Fibroblast of pulmonary artery (primary cell): ENCODE measurements around the gene MAP2.

Experiments used
- DNase-seq: peaks from one replicate; pipeline ENCODE4 v3.0.0-alpha.2; 2010; ENCODE audit warnings: low read depth
- H3K4me3 ChIP-seq: replicated peaks from 2 replicates; pipeline ENCODE4 v1.5.1; 2011; ENCODE audit warnings: low read depth, mild to moderate bottlenecking, control low read depth, low read length, moderate library complexity
- CTCF ChIP-seq: IDR thresholded peaks from 2 replicates; pipeline ENCODE4 v1.5.1; 2011; ENCODE audit warnings: mild to moderate bottlenecking, control low read depth, low read length, inconsistent platforms; ENCODE audit errors: missing control alignments

The MAP2 gene

DNA sequence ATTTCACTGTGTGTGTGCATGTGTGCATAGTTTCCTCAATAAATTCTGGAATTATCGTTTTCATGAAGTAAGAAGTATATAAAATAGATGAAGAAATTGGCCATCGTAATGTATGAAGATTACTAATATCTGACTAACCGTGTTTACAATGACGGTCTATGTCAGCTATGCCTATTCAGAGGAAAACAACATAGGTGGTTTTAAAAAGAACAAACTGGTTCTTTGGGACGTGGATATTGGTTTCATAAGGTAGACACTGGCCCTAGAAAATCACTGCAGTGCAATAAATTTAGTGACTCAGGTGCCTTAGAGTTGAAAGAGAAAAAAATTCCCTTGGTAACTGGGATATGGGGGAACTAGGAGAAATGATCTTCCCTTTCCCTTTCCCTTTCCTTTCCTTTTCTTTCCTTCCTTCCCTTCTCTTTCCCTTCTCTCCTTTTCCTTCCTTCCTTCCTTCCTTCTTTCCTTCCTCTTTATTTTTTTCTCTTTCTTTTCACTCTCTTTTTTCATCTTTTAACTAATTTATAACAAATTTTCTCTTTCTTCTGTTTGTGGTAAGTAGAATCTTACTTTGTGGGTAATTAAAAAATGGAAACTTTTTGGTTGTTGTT is 36.4 kb downstream of the MAP2 start:
- H3K4me3 ChIP-seq, result no peak overlapping the region
- no peak for DNase-seq
- TF ChIP-seq CTCF, result no peak

GRCh38 chr2:209463226-209463625 is 39.4 kb downstream of the MAP2 start:
- no peak for DNase-seq
- no peak overlapping the region for H3K4me3 ChIP-seq
- TF ChIP-seq CTCF, result peak; percentile 45

GRCh38 chr2:209463835-209464234 is 40.0 kb downstream of the MAP2 start:
- DNase-seq, result no peak

DNA sequence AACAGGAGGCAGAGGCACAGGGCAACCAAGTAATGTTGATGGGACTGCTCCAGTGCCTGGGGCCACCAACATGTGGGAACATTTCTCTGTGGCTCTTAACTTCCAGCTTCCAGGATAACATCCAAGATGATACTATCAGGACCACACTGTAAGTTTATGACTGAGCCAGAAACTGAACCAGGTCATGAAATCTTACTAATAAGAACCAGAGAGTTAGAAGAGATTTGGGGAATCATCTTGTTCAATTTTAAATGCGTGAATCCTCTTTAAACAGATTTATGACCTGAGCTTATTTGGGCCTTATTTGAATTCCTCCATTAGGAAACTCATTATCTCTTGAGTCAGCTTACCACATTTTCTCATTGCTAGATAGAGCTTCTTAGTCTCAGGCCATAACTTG is 45.0 kb downstream of the MAP2 start:
- no peak for TF ChIP-seq CTCF
- no peak overlapping the region for H3K4me3 ChIP-seq
- no peak for DNase-seq

More at GRCh38 chr2:209463835-209464234, 40.0 kb downstream of the MAP2 start:
- H3K4me3 ChIP-seq, result no peak overlapping the region
- no peak for TF ChIP-seq CTCF

DNA sequence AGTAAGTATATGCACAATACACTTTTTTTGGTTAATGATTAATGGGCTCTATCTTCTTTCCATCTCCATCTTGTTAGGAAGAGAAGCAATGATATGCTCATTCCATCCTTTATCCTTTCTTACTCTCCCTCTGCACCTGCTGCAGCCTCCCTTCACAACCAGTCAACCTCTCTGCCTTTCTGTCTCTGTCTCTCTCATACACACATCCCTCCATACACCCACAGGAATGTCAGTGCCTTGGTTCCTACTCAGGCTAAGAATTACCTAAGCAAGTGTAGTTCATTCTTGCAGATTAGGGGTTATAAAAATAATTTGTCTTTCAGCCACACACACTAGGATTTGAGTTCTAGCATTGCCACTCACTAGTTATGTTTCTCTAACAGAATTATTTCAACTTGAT is 45.6 kb downstream of the MAP2 start:
- no peak for DNase-seq
- no peak for TF ChIP-seq CTCF
- H3K4me3 ChIP-seq, result no peak overlapping the region

DNA sequence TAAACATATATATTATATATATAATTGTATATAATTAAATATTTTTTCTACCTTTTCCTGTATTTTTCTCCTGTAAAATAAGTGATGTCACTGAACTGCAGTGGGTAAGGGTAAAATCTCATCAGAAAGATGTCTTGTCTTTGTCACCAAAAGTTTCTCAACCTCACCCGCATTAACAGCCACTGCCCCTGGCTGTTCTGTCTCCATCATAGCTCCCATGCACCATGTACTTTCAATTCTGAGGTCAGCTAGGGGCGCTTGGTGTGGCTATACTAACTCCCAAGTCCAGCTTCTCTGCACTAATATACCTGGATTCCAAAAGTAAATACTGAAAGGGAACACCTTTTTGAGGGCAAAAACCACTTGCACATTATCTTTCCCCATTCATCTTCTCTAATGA is 46.6 kb downstream of the MAP2 start:
- DNase-seq, result no peak
- TF ChIP-seq CTCF, result no peak
- H3K4me3 ChIP-seq, result no peak overlapping the region

- H3K4me3 ChIP-seq, result no peak overlapping the region
- TF ChIP-seq CTCF, result no peak
These were observed 47.2 kb downstream of the MAP2 start for GRCh38 chr2:209471037-209471436.

More at GRCh38 chr2:209471037-209471436, 47.2 kb downstream of the MAP2 start:
- peak; percentile 66 for DNase-seq
